OCI-LY7 (cell line): Measurements from ENCODE around the gene ZNRF3. TPM values are rescaled to one million over a fixed set of nuclear protein-coding genes. Genes with fewer than 3 reads are reported as not detected.
"Not testable (repeated sequence)": the region's sequence is repeated elsewhere in the genome, so short reads cannot be mapped to it uniquely, and the experiment has no call there.

Experiments used
- BruUV-seq: library from RNA; stranded (reverse); fragments of 400-500 nt; replicated peaks from 2 replicates; lab custom pipeline; 2021; lab: Mats Ljungman, UMichigan
- CTCF ChIA-PET: fragments of 300-600 bp; sonication (Branson Sonifier 250); formaldehyde crosslinking; loops from one replicate; lab custom pipeline; 2022; ENCODE audit warnings: antibody characterized with exemption; ENCODE audit not compliant: unreplicated experiment; lab: Charles Lee
- POLR2A ChIA-PET: fragments of 300-600 bp; sonication (Branson Sonifier 250); formaldehyde crosslinking; loops from one replicate; lab custom pipeline; 2022; ENCODE audit warnings: antibody characterized with exemption; lab: Charles Lee
- DNase-seq: peaks from one replicate; pipeline ENCODE4 v3.0.0-alpha.2; 2015; ENCODE audit warnings: low spot score
- H2AFZ ChIP-seq: fragments of 200-600 bp; sonication (generic), shearing (Covaris generic); 2 replicates; pipeline ENCODE4 v1.6.1; 2014; ENCODE audit warnings: mild to moderate bottlenecking, antibody characterized with exemption, low read length, moderate library complexity
- H3K27ac ChIP-seq: fragments of 200-600 bp; sonication (generic); 2 replicates; pipeline ENCODE4 v1.5.1; 2014; ENCODE audit warnings: mixed run types, low read depth, mild to moderate bottlenecking, moderate library complexity, low read length, inconsistent platforms; ENCODE audit not compliant: poor library complexity, severe bottlenecking
- H3K36me3 ChIP-seq: fragments of 200-600 bp; sonication (generic); 2 replicates; pipeline ENCODE4 v1.6.1; 2014; ENCODE audit warnings: mild to moderate bottlenecking, antibody characterized with exemption, low read length, moderate library complexity, mixed read lengths; ENCODE audit not compliant: insufficient read depth
- H3K4me1 ChIP-seq: fragments of 200-600 bp; sonication (generic); 2 replicates; pipeline ENCODE4 v1.5.1; 2014; ENCODE audit warnings: mild to moderate bottlenecking, low read length; ENCODE audit not compliant: insufficient read depth, poor library complexity, severe bottlenecking
- H3K4me2 ChIP-seq: fragments of 200-600 bp; sonication (generic); 2 replicates; pipeline ENCODE4 v1.6.1; 2014; ENCODE audit warnings: mild to moderate bottlenecking, low read length
- H3K4me3 ChIP-seq: fragments of 200-600 bp; sonication (generic); 2 replicates; pipeline ENCODE4 v1.5.1; 2014; ENCODE audit warnings: mild to moderate bottlenecking, low read depth, low read length; ENCODE audit not compliant: poor library complexity, severe bottlenecking
- H3K79me2 ChIP-seq: fragments of 200-600 bp; sonication (generic); 2 replicates; pipeline ENCODE4 v1.6.1; 2016; ENCODE audit warnings: low read depth, mild to moderate bottlenecking, low read length, moderate library complexity, mixed read lengths; ENCODE audit not compliant: insufficient read depth
- H3K9me2 ChIP-seq: fragments of 200-600 bp; sonication (generic); 2 replicates; pipeline ENCODE4 v1.6.1; 2016; ENCODE audit warnings: mild to moderate bottlenecking, low read length, mixed read lengths; ENCODE audit not compliant: insufficient read depth
- H3K9me3 ChIP-seq: fragments of 200-600 bp; sonication (generic); 2 replicates; pipeline ENCODE4 v1.6.1; 2014; ENCODE audit warnings: mild to moderate bottlenecking, mixed run types, low read length, mixed read lengths
- H4K20me1 ChIP-seq: fragments of 200-600 bp; sonication (generic); 2 replicates; pipeline ENCODE4 v1.6.1; 2014; ENCODE audit warnings: mild to moderate bottlenecking, antibody characterized with exemption, low read length, moderate library complexity, mixed read lengths; ENCODE audit not compliant: insufficient read depth
- EZH2phosphoT487 ChIP-seq: fragments of 200-600 bp; sonication (generic); IDR thresholded peaks from 2 replicates; pipeline ENCODE4 v1.6.1; 2018; ENCODE audit warnings: low read depth, borderline replicate concordance, mild to moderate bottlenecking, mixed run types, antibody characterized with exemption, low read length, moderate library complexity, mixed read lengths
- intact Hi-C: fragments of 100-400 bp; cut with micrococcal nuclease; formaldehyde crosslinking; loops from one replicate; pipeline ENCODE4 v1.10.0; 2022; ENCODE audit not compliant: unreplicated experiment
- total RNA-seq, 2 experiments: library from RNA; depleted of rRNA in 1 of 2; stranded (reverse); fragments of >200 nt in 1 of 2; shearing (Covaris generic) in 1 of 2; gene quantifications; 2 replicates each; pipeline ENCODE4 v1.2.3, GENCODE V29; 2014 to 2022
- TF ChIP-seq, protein P1 (sequence below): fragments of 200-600 bp; sonication (generic); conservative IDR thresholded peaks from 2 replicates; pipeline ENCODE4 v1.5.1; 2014; ENCODE audit warnings: mild to moderate bottlenecking, antibody characterized with exemption, low read length, moderate library complexity, mixed read lengths

ZNRF3 gene
- total RNA-seq, 2 experiments from 2014 or later: 3.6 to 3.9 TPM

DNA sequence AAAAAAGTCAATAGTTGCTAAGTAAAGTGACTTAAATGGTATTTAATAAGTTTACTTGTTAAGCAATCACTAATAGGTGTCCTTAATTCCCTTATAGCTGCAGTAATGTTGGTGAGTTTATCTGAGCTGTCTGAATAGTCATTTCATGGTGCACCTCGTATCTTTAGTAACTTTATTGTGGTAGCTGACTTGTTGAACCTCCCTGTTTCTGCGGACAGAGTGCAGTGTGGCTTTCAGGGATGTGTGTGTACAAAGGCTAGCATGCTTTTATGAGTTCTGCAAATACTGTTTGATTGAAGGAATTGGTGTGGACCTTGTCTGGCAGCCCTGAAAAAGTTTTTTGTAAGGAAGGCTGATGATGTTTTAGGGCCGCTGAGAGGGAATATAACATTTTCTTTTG lies 2.6 kb downstream of the ZNRF3 start:
- Histone ChIP-seq H3K9me2 (no peaks in the 10 kb centered on the region), H3K27ac (no peak overlapping the region)
- intact Hi-C loops: loop anchor here (10.0 kb wide), 1 partner anchor 879 kb away; the partner anchor contains the start of genes UQCR10 and ZMAT5

GRCh38 chr22:28886679-28887078 lies 3.3 kb downstream of the ZNRF3 start:
- H3K4me2 ChIP-seq, DNase-seq, H3K4me3 ChIP-seq, H4K20me1 ChIP-seq, H3K27ac ChIP-seq, CTCF ChIA-PET, H3K9me2 ChIP-seq, BruUV-seq, H3K9me3 ChIP-seq, POLR2A ChIA-PET, H2AFZ ChIP-seq, H3K79me2 ChIP-seq, H3K36me3 ChIP-seq: not testable (repeated sequence)
- intact Hi-C loops: loop anchor here (10.0 kb wide), 1 partner anchor 878 kb away; the partner anchor contains the start of genes UQCR10 and ZMAT5
- H3K4me1 ChIP-seq: peaks cover 15% of the 10 kb centered on the region

More for the DNA sequence above, 2.6 kb downstream of the ZNRF3 start:
- Histone ChIP-seq H3K79me2 (no peaks in the 10 kb centered on the region), H3K4me1 (peaks cover 15% of the 10 kb centered on the region), H2AFZ (no peak overlapping the region), H3K4me3 (no peak overlapping the region), H4K20me1 (0 out of 2 replicates have a peak, but pooled peaks cover 9% of the 10 kb centered on the region), H3K36me3 (no peaks in the 10 kb centered on the region), H3K9me3 (no peaks in the 10 kb centered on the region), H3K4me2 (no peak overlapping the region)
- no TSS peak for BruUV-seq
- ChIA-PET POLR2A (interaction anchor here (0.7 kb wide), 3 partner anchors 20 to 57 kb away, joined by 3 to 5 read pairs (median 3); no protein-coding TSS in a partner anchor), CTCF (no interaction called here)
- no peak for DNase-seq
- TF ChIP-seq, protein P1, sequence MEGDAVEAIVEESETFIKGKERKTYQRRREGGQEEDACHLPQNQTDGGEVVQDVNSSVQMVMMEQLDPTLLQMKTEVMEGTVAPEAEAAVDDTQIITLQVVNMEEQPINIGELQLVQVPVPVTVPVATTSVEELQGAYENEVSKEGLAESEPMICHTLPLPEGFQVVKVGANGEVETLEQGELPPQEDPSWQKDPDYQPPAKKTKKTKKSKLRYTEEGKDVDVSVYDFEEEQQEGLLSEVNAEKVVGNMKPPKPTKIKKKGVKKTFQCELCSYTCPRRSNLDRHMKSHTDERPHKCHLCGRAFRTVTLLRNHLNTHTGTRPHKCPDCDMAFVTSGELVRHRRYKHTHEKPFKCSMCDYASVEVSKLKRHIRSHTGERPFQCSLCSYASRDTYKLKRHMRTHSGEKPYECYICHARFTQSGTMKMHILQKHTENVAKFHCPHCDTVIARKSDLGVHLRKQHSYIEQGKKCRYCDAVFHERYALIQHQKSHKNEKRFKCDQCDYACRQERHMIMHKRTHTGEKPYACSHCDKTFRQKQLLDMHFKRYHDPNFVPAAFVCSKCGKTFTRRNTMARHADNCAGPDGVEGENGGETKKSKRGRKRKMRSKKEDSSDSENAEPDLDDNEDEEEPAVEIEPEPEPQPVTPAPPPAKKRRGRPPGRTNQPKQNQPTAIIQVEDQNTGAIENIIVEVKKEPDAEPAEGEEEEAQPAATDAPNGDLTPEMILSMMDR: no peak
- no peak for TF ChIP-seq EZH2phosphoT487

- no peak for TF ChIP-seq EZH2phosphoT487
- TF ChIP-seq, protein P1: no peak
- Histone ChIP-seq H3K36me3 (no peaks in the 10 kb centered on the region), H3K27ac (no peak overlapping the region), H2AFZ (no peak overlapping the region), H3K9me3 (no peaks in the 10 kb centered on the region), H4K20me1 (0 out of 2 replicates have a peak, but pooled peaks cover 9% of the 10 kb centered on the region), H3K79me2 (no peaks in the 10 kb centered on the region), H3K4me2 (no peak overlapping the region), H3K4me3 (no peak overlapping the region), H3K4me1 (peaks cover 5% of the 10 kb centered on the region), H3K9me2 (no peaks in the 10 kb centered on the region)
- no peak for DNase-seq
- intact Hi-C loops: loop anchor here (10.0 kb wide), 1 partner anchor 877 kb away; the partner anchor contains the start of genes UQCR10 and ZMAT5
- BruUV-seq: TSS peak; percentile 52
- ChIA-PET POLR2A (no interaction called here), CTCF (no interaction called here)
Observed at GRCh38 chr22:28887725-28888459, 4.5 kb downstream of the ZNRF3 start.
